GM21526 (cell line): ENCODE results near the gene SPAG16.
"Not testable (repeated sequence)": the region's sequence is repeated elsewhere in the genome, so short reads cannot be mapped to it uniquely, and the experiment has no call there.

ENCODE experiments used
- ATAC-seq: cut with Tn5 transposase; IDR thresholded peaks from one replicate; pipeline ENCODE4 v1.9.1; 2021; ENCODE audit warnings: moderate library complexity; ENCODE audit not compliant: unreplicated experiment, low FRiP score

Gene SPAG16

DNA sequence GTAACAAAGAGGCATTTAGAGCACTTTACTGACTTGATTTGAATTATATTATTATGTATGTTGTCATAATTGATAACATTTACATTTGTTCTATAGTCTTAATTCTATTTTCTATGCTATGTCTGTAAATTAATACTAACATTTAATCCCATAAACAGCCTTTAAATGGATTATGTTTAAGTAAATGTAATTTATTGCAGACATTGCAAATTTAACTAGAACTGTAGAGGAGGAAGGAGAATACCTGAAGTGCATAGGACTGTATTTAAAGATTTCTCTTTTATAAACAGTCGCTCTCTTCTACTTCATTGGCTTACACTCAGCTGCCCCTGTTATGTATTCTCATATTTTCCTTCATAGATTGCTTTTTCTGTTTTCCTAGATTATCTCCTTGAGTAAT is 92.4 kb downstream of the SPAG16 start:
- ATAC-seq: no peak

DNA sequence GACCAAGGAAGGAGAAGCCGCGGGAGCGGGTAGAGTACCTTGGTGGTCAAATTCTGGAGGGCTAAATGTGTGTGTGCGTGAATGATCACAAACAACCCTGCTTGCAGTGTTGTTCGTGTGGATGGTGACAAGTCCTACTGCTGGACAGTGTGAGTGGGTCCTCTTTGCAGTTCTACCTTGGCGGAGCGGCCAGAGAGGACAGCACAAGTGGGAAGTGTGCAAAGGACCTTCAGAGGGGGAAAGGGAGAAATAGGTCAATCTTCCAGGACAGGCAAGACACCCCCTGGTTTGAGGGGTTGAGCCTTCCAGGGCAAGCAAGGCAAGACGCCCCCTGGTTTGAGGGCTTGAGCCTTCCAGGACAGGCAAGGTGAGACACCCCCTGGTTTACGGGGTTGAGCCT is 122.8 kb downstream of the SPAG16 start:
- not testable (repeated sequence) for ATAC-seq

DNA sequence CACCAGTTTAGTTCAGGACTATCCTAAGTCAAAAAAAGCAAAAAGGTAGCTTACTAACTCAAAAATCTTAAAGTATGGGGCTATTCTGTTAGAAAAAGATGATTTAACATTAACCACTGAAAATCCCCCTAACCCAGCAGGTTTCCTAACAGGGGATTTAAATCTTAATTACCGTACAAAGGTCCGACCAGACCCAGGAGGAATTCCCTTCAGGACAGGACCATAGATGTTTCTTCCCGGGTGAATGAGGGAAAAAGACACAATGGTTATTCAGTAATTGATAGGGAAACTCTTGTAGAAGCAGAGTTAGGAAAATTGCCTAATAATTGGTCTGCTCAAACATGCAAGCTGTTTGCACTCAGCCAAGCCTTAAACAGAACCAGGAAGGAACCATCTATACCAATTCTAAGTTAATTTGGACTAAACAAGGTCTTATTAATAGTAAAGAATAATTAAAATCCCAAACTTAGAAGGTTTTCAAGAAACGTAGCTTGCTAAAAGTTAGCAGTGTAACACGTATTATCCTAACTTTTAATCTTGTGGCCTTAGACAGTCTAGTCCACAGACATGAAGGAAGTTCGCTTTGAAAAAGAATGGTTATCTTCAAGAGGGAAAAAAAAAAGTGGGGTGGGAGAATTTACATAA is 124.3 kb downstream of the SPAG16 start:
- not testable (repeated sequence) for ATAC-seq

DNA sequence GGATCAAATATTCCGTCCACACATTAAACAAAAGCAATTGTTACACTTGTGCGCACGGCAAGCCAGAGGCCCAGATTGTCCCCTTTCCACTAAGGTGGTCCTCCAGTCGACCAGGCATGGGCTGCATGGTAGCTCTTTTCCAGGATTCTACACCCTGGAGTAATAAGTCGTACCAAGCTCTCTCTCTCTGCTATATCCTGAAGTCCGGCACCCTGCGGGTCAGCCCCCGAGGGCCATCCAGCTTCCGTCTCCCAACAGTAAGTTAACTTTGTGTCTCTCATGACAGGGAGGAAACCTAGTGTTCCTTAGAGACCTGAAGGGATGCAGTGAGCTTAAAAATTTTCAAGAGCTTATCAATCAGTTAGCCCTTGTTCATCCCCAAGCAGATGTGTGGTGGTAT is 126.4 kb downstream of the SPAG16 start:
- ATAC-seq: not testable (repeated sequence)

DNA sequence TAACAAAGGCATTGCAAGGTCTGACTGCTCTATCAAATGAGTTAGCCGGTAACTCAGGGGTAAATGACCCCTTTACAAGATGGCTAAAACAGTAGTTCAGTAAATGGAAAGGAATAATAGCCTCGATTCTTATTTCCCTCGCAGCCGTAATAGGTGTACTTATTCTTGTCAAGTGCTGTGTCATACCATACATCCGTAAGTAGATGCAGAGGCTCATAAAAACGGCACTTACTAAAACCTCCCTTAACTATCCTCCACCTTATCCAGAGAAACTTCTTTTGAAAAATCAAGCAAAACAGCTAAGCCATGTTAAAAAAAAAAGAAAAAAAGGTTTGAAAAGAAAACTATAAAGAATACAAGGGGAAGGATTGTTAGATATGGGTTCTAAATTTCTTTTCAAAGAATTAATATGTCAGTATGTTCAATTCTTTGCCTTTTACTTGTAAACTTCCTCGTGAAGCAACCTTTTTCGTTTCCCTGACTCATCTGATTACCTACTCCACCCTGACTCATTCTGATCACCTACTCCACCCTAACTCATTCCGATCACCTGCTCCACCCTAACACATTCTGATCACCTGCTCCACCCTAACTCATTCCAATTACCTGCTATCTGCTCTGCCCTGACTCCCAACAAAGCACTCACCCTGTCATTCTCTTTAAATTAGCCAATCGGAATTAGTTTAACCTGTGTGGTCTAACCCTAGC is 127.5 kb downstream of the SPAG16 start:
- no peak for ATAC-seq

DNA sequence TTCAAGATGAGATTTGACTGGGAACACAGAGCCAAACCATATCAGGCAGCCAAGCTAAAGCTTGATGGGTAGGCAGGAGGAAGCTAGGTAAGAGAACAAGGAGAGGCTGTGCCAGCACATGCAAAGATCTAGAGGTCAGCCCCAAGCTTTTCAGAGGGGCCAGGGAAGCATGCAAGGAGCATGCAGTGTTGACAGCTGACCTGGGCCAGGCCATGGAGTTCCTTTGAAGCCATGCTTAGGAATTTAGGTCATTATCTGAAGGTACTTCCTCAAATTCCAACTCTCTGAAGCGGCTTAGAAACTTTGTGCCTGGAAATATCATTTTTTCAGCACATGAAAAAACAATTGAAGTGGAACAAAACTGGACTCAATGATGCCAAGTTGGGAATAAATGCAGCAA is 130.8 kb downstream of the SPAG16 start:
- no peak for ATAC-seq

DNA sequence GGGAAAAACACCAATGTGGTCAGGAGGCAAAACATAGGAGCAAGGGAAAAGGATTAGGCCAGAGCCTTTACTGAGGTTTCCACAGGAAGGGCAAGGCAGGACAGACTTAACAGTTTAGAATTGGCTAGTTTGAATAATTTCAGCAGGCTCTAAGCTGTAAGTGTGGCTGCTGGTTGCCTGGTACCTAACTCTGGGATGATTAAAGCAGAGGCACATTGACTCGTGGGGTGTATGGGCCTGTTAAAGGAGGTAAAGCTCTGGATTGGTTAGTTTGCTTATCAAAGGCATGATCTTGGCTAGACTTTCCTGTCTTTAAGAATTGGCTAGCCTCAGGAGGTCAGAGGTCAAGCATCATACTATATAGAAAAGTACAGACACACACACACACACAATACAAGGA is 132.6 kb downstream of the SPAG16 start:
- ATAC-seq: no peak

DNA sequence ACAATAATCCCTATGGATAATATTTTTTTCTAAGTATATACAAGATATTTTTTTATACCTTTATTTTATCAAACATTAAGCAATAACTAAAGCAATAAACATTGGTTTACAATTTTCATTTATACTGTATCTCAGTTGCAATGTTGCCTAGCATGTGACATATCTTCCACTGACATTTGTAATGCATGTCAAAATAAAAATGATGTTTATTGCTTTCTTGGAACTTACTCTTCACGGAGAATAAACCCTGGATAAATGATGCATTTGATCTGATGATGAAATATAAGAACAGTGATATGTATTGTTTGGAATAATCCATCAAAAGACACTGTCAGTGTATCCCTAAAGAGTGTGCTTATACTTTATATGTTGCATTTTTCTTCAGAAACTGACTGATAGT is 135.7 kb downstream of the SPAG16 start:
- no peak for ATAC-seq

DNA sequence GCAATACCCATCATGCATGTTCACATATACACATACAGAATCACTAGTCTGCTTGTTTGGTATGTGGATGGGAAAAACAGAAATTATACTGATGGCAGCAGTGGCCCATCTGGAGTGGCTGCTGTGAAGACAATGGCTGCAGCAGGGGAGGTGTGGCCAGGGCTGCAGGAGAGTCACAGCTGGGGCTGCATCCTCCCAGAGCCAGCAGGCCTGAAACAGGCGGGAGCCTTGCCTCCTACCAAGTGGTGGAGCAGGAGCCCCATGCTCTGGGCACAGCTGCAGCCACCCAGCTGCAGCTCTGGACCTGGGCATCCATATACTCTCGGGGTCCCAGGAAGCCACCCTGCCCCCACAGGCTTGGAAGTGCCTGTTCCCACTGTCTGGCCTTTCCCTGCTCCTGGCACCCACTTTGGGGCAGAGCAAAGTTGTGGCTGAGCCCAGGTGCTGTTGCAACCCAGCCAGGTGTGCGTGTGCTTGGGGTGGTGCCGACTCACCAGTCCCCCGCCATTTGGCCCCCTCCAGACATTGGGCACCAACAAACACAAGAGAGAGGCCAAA is 136.6 kb downstream of the SPAG16 start:
- no peak for ATAC-seq

DNA sequence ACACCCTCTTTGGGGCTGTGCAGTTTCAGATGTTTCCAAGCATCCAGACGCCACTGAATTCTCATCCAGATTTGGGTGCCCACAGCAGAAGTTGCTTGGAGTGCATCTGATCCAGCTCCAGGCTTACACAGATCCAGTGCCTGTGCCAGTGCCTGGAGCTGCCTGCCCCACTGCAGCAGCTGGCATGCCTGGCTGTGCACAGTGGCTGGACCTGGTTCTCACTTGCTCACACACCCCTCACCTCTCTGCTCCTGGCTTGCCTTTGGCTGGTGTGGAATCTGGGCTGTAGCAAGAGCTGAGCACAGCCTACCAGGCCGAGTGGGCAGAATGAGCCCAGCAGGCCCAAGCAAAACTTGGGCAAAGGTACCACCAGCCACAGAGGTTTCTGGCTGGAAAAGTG is 137.9 kb downstream of the SPAG16 start:
- no peak for ATAC-seq

DNA sequence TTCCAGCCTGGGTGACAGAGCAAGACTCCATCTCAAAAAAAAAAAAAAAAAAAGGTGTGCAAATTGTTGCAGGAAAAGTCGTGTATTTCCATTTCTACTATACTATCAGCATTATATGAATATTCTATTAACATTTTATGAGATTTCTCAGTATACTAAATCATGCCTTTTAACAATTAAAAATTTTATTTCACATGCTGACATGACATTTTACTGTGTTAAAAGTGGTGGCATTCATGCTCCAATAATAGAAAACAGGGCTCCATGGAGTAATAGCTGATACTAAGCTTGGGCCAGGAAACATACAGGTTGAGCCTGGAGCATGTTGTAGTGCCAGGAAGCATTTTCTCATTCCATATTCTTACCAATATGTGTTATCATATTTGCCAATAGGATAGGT is 141.4 kb downstream of the SPAG16 start:
- ATAC-seq: no peak

DNA sequence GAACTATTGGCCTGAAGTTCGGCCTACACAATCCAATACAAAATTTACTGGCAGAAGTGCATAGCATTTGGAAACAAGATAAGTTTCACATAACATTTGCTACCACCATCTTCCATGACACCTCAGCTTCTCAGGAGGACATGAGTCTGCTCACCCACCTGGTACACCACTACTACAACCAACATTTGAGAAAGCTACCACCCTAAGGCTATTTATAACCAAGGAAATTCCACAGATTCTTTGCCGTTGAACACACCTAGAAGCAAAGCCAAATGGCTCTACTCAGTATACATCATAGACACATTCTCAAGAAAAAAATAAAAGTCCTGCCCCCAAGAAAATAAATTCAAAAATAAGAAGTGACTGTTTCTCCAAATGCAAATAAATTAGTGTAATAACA is 145.3 kb downstream of the SPAG16 start:
- no peak for ATAC-seq

DNA sequence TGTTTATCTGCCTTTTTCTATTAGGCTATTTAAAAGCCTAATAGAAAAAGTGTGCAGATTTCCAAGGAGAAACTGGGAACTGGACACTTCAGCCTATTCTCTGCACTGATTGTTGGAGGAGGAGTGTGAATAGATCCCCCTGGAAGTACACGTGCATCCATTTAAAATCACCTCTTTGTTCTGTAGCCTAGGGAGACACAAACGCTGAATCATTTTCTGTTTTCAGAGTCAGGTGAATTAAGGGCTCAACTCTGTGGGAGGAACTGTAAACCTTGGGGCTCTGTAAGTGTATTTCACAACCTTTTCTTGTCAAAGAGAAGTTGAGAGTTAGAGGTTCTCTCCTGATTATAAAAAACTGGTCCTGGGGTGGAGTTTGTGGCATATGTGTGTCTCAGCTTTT is 159.7 kb downstream of the SPAG16 start:
- ATAC-seq: no peak

DNA sequence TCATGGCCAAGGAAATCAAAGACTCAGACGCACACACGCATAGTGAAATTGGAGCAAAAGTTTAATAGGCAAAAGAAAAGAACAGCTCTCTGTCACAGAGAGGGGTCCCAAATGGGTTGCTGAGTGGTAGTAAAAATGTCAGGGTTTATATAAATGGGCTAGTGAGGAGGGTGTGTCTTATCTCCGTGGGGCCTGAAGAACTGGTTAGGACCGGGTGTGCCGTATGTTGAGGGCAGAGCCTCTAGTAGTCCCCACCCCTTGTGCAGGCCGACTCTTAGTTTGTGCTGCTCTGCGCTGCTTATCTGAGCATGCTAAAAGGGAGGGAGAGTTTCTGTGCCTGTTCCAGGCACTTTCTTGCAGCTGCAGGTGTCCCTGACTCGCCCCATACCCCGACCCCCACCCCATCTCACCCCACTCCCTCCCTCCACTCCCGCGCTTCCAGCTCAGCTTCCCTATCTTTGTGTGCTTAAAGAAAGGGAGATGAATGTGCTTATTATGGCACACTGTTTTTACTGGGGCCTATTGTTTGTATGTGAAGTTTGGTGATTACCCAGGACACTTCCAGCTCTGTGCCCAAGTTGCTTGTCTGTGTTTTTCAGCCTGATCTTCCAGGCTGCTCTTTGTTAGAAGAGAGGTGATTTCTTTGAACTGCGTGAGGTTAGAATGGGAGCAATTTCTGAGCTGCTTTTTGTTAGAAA is 167.4 kb downstream of the SPAG16 start:
- no peak for ATAC-seq

DNA sequence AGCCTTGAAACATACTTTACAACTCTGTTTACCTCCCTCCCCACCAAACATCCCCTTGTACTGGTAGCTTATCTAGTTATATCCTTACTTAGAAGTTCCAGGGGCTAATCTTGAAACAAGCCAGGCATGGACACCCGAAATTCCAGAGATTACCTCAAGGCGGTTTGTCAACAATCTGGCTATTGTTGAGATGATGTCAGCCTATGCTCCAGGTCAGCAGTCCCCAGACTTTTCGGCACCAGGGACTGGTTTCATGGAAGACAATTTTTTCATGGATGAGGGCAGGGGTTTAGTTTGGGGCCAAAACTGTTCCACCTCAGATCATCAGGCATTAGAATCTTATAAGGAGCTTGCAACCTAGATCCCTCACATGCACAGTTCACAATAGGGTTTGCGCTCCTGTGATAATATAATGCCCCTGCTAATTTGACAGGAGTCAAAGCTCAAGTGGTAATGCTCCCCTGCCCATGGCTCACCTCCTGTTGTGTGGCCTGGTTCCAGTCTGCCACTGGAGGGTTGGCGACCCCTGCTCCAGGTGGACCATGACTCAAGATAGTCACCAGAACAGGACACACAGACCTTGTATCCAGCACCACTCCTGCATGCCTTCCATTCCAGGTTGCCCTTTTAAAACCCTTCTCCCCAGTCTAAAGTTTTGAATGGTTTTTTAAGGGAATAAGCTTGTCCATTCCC is 171.2 kb downstream of the SPAG16 start:
- ATAC-seq: no peak

DNA sequence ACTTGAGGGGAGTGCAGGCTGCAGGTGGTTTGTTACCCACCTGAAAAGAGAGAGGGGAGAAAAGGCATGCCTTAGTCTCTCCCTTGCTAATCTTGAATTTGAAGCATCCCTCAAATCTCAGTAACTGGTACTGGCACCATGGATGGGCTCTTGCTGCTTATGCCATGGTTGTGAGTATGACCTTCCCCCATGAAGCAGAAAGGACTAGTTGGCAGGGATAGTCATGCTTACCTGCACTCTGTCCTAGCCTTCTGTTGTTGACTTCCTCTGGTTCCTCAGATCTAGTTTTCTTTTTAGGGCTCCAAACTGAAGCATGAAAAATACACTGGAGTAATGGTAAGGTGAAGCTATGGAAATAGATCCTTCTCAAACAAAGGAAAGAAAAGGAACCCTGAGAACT is 191.2 kb downstream of the SPAG16 start:
- no peak for ATAC-seq

DNA sequence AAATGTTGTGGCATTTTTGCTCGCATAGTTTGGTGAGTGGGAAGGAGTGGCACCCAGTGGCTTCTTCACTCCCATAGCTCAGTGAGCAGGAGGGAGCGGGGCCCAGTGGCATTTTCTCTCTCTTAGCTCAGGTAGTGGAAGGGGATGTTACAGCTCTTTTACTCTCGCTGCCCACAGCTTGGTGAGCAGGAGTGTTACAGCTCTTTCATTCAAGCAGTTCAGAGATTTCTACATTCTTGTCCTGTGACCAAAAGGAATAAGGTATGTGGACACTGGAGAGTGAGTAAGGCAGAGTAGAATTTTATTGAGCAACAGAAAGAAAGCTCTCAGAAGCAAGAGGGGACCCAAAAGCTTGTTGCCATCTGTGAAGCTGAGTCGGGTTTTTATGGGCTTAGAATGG is 192.4 kb downstream of the SPAG16 start:
- ATAC-seq: no peak

DNA sequence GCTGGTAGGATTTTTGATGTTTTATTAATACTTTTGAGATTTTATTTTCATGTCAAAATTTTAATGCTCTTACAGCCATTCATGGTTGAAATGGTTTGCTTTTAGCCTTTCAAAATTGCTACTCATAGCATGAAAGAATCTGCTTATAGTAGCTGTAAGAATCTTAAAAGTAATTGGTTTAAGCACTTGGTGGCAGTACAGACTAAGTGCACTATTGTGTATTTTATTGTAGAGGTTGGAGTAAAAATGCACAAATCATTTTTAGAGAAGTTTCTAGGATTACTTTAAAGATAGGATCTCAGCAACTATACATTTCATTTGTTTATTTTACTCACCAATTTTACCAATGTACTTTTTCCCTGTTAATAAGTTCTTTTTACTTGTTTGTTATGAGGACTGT is 205.8 kb downstream of the SPAG16 start:
- ATAC-seq: no peak

DNA sequence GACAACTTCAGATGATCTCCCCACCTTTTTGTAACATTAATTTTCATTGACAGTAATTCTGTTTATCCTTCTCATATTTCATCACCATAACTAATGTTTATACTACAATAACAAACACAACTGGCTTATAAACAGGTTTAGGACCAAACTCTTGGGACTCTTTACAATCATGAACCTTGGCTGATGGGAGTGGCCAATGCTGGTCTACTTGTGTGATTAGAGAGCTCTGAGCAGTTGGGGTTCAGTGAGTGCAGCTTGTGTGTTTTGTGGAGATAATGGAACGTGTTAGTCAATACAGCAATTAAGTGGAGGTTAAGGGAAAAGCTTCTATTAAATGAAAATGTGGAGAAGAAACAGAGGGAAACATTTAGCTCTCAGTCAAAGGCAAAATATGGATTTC is 207.1 kb downstream of the SPAG16 start:
- ATAC-seq: no peak

DNA sequence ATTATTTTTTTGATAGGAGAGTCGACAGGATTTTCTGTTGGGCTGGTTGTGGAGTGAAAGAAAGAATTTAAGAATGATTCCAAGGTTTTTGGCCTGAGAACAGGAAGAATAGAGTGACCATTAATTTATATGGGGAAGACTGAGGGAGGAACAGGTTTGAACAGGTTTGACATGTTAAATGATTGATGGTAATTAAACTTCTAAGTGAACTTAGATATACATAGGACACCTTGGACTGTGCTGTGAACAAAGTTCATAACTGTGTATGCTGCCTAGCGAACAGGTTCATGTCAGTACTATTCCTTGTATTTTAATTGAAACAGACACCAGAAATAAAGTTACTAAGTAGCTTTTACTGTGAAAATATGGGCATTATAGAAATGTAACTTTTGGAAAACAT is 212.0 kb downstream of the SPAG16 start:
- ATAC-seq: no peak

DNA sequence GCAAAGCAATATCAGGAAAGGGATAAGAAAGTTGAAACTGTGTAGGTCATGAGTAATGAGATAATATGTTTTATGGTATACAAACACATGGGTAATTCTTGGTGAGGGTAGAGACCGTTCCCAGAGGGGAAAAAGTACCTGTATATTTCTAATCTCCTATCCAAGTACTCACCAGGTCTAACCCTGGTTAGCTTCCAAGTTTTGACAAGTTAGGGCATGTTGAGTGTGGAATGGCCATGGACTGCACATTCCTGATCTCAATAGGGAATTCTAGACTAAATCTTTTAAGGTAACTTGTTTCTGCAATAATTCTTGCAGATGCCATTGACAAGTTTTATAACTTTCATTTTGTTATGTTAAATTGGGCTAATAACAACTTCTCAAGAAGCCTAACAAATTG is 216.6 kb downstream of the SPAG16 start:
- no peak for ATAC-seq
